ENCODE data around the gene ASB10. TPM values are rescaled to one million over a fixed set of nuclear protein-coding genes. Genes with fewer than 3 reads are reported as not detected.

Gene ASB10
- total RNA-seq, 1 experiment from 2014 or later: not detected

DNA sequence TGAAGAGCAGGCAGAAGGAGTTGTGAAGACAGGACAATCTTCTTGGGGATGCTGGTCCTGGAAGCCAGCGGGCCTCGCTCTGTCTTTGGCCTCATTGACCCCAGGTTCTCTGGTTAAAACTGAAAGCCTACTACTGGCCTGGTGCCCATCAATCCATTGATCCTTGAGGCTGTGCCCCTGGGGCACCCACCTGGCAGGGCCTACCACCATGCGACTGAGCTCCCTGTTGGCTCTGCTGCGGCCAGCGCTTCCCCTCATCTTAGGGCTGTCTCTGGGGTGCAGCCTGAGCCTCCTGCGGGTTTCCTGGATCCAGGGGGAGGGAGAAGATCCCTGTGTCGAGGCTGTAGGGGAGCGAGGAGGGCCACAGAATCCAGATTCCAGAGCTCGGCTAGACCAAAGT, 46.8 kb upstream of the ASB10 start:
- TF ChIP-seq, protein P1, sequence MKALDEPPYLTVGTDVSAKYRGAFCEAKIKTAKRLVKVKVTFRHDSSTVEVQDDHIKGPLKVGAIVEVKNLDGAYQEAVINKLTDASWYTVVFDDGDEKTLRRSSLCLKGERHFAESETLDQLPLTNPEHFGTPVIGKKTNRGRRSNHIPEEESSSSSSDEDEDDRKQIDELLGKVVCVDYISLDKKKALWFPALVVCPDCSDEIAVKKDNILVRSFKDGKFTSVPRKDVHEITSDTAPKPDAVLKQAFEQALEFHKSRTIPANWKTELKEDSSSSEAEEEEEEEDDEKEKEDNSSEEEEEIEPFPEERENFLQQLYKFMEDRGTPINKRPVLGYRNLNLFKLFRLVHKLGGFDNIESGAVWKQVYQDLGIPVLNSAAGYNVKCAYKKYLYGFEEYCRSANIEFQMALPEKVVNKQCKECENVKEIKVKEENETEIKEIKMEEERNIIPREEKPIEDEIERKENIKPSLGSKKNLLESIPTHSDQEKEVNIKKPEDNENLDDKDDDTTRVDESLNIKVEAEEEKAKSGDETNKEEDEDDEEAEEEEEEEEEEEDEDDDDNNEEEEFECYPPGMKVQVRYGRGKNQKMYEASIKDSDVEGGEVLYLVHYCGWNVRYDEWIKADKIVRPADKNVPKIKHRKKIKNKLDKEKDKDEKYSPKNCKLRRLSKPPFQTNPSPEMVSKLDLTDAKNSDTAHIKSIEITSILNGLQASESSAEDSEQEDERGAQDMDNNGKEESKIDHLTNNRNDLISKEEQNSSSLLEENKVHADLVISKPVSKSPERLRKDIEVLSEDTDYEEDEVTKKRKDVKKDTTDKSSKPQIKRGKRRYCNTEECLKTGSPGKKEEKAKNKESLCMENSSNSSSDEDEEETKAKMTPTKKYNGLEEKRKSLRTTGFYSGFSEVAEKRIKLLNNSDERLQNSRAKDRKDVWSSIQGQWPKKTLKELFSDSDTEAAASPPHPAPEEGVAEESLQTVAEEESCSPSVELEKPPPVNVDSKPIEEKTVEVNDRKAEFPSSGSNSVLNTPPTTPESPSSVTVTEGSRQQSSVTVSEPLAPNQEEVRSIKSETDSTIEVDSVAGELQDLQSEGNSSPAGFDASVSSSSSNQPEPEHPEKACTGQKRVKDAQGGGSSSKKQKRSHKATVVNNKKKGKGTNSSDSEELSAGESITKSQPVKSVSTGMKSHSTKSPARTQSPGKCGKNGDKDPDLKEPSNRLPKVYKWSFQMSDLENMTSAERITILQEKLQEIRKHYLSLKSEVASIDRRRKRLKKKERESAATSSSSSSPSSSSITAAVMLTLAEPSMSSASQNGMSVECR (CRISPR knock-in tag; IDR thresholded peaks at IDR 0.05; ENCODE audit: borderline replicate concordance): no peak
- TF ChIP-seq TEAD4 (CRISPR knock-in tag; IDR thresholded peaks at IDR 0.05): no peak
- TF ChIP-seq ESRRA (CRISPR knock-in tag; IDR thresholded peaks at IDR 0.05; ENCODE audit: borderline replicate concordance): no peak
- TF ChIP-seq, protein P2, sequence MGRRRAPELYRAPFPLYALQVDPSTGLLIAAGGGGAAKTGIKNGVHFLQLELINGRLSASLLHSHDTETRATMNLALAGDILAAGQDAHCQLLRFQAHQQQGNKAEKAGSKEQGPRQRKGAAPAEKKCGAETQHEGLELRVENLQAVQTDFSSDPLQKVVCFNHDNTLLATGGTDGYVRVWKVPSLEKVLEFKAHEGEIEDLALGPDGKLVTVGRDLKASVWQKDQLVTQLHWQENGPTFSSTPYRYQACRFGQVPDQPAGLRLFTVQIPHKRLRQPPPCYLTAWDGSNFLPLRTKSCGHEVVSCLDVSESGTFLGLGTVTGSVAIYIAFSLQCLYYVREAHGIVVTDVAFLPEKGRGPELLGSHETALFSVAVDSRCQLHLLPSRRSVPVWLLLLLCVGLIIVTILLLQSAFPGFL (CRISPR knock-in tag; IDR thresholded peaks at IDR 0.05; ENCODE audit: borderline replicate concordance): no peak
- TF ChIP-seq ZNF232 (CRISPR knock-in tag; IDR thresholded peaks at IDR 0.05): no peak
- TF ChIP-seq NFE2L1 (CRISPR knock-in tag; IDR thresholded peaks at IDR 0.05): no peak
- TF ChIP-seq, protein P3, sequence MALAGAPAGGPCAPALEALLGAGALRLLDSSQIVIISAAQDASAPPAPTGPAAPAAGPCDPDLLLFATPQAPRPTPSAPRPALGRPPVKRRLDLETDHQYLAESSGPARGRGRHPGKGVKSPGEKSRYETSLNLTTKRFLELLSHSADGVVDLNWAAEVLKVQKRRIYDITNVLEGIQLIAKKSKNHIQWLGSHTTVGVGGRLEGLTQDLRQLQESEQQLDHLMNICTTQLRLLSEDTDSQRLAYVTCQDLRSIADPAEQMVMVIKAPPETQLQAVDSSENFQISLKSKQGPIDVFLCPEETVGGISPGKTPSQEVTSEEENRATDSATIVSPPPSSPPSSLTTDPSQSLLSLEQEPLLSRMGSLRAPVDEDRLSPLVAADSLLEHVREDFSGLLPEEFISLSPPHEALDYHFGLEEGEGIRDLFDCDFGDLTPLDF (CRISPR knock-in tag; IDR thresholded peaks at IDR 0.05): no peak
- TF ChIP-seq, protein P4, sequence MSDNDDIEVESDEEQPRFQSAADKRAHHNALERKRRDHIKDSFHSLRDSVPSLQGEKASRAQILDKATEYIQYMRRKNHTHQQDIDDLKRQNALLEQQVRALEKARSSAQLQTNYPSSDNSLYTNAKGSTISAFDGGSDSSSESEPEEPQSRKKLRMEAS (CRISPR knock-in tag; IDR thresholded peaks at IDR 0.05): no peak
- TF ChIP-seq, protein P5, sequence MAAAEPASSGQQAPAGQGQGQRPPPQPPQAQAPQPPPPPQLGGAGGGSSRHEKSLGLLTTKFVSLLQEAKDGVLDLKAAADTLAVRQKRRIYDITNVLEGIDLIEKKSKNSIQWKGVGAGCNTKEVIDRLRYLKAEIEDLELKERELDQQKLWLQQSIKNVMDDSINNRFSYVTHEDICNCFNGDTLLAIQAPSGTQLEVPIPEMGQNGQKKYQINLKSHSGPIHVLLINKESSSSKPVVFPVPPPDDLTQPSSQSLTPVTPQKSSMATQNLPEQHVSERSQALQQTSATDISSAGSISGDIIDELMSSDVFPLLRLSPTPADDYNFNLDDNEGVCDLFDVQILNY (CRISPR knock-in tag; IDR thresholded peaks at IDR 0.05): no peak
- TF ChIP-seq, protein P6, sequence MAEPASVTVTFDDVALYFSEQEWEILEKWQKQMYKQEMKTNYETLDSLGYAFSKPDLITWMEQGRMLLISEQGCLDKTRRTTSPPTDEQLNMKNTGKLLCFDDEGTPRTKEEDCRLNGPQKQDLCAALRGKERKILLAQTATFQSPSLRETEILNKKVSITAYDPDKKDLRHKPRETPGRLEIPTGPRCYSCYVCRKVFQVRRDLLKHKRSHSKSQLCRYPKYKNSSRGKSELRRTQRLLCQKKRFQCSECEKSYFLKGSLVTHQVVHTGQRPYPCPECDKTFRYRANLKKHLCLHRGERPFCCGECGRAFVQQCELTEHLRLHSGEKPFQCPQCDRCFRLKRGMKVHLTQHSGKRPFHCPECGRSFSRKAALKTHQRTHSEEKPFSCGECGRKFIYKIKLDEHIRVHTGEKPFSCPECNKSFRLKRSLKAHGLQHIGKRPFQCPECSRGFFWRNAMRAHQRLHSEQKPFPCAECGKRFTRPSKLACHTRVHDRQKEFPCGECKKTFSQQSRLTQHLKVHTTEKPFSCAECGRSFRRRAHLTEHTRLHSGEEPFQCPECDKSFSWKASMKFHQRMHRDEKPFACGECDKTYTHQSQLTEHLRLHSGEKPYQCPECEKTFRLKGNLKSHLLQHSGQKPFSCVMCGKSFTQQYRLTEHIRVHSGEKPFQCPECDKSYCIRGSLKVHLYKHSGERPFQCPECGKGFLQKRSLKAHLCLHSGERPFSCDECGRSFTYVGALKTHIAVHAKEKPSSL (CRISPR knock-in tag; conservative IDR thresholded peaks at IDR 0.05): no peak
- no peak for TF ChIP-seq GABPB1 (CRISPR knock-in tag; IDR thresholded peaks at IDR 0.05)
- ChIA-PET POLR2A (no interaction called here), CTCF (interaction anchor here (0.5 to 5.8 kb wide), 3 partner anchors 10 to 69 kb away, joined by 3 to 77 read pairs (median 3); no protein-coding TSS in a partner anchor)
- Mint-ChIP-seq H3K9me3 (no peaks in the 10 kb centered on the region), H3K27ac (no peak overlapping the region), H3K4me1 (peaks cover 15% of the 10 kb centered on the region), H3K36me3 (peaks cover 6% of the 10 kb centered on the region; the same call in 1 of the 2 replicates), H3K4me3 (peak overlapping the region; percentile 99), H3K27me3 (ENCODE audit: low read depth) (no peaks in the 10 kb centered on the region)
- ATAC-seq (no peak), DNase-seq (ENCODE audit: low spot score) (no peak)

DNA sequence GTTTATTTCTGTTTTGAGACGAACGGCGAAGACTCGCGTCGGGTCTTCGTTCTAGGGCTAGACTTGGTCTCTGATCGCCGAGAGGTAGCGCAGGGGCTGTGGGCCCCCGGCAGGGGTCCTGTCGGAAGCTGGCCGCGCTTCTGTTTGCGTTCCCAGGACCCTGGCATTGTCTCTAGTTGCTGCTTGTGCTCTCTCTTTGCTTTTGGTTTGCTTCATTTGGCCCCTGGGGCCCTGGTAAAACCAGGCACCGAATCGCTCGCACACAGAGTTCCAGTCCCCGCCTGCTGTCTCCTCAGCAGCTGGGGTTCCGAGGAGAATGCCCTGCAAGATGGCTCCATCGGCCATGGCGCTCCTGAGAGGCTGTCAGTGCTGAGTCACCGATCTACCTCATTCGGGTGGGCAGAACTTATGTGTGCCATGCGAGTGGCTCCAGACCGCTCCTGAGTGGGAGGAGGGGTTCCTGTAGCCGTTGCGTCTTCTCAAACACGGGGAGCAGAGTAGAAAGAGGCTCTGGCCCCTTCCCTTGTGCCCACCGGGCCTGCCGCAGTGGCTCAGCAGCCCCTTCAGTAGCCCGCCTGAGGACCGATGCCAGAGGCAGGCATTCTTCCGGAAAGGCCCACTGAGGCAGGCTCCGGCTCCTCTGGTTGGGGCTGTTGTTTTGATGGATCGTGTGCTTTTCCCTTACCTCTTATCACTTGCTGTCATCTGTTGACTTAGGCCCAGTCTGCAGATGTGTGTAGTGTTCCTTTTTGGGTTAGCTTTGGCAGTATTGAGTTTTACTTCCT, 46.1 kb upstream of the ASB10 start:
- Mint-ChIP-seq H3K27ac (peak overlapping the region; percentile 90), H3K9me3 (no peaks in the 10 kb centered on the region), H3K4me1 (peaks cover 21% of the 10 kb centered on the region), H3K4me3 (peak overlapping the region; percentile 99), H3K27me3 (ENCODE audit: low read depth) (no peaks in the 10 kb centered on the region), H3K36me3 (peaks cover 6% of the 10 kb centered on the region; the same call in 1 of the 2 replicates)
- no peak for DNase-seq (ENCODE audit: low spot score)
- ChIA-PET POLR2A (interaction anchor here (0.7 to 1.0 kb wide), 2 partner anchors 11 to 18 kb away, joined by 3 read pairs; no protein-coding TSS in a partner anchor), CTCF (interaction anchor here (0.5 to 5.8 kb wide), 4 partner anchors 11 to 109 kb away, joined by 3 to 77 read pairs (median 3); no protein-coding TSS in a partner anchor)
- peak; percentile 16 for ATAC-seq
- no peak for TF ChIP-seq ZNF219 (CRISPR knock-in tag; IDR thresholded peaks at IDR 0.05; ENCODE audit: borderline replicate concordance)
- TF ChIP-seq ZBTB21 (CRISPR knock-in tag; IDR thresholded peaks at IDR 0.05; ENCODE audit: borderline replicate concordance): no peak
- TF ChIP-seq, protein P7, sequence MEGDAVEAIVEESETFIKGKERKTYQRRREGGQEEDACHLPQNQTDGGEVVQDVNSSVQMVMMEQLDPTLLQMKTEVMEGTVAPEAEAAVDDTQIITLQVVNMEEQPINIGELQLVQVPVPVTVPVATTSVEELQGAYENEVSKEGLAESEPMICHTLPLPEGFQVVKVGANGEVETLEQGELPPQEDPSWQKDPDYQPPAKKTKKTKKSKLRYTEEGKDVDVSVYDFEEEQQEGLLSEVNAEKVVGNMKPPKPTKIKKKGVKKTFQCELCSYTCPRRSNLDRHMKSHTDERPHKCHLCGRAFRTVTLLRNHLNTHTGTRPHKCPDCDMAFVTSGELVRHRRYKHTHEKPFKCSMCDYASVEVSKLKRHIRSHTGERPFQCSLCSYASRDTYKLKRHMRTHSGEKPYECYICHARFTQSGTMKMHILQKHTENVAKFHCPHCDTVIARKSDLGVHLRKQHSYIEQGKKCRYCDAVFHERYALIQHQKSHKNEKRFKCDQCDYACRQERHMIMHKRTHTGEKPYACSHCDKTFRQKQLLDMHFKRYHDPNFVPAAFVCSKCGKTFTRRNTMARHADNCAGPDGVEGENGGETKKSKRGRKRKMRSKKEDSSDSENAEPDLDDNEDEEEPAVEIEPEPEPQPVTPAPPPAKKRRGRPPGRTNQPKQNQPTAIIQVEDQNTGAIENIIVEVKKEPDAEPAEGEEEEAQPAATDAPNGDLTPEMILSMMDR (IDR thresholded peaks at IDR 0.05): no peak
- no peak for TF ChIP-seq SOX15 (CRISPR knock-in tag; IDR thresholded peaks at IDR 0.05)
- no peak for TF ChIP-seq GABPB1 (CRISPR knock-in tag; IDR thresholded peaks at IDR 0.05)
- TF ChIP-seq, protein P8, sequence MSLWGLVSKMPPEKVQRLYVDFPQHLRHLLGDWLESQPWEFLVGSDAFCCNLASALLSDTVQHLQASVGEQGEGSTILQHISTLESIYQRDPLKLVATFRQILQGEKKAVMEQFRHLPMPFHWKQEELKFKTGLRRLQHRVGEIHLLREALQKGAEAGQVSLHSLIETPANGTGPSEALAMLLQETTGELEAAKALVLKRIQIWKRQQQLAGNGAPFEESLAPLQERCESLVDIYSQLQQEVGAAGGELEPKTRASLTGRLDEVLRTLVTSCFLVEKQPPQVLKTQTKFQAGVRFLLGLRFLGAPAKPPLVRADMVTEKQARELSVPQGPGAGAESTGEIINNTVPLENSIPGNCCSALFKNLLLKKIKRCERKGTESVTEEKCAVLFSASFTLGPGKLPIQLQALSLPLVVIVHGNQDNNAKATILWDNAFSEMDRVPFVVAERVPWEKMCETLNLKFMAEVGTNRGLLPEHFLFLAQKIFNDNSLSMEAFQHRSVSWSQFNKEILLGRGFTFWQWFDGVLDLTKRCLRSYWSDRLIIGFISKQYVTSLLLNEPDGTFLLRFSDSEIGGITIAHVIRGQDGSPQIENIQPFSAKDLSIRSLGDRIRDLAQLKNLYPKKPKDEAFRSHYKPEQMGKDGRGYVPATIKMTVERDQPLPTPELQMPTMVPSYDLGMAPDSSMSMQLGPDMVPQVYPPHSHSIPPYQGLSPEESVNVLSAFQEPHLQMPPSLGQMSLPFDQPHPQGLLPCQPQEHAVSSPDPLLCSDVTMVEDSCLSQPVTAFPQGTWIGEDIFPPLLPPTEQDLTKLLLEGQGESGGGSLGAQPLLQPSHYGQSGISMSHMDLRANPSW (CRISPR knock-in tag; conservative IDR thresholded peaks at IDR 0.05; ENCODE audit: low read depth): no peak
- TF ChIP-seq TCF7 (CRISPR knock-in tag; IDR thresholded peaks at IDR 0.05; ENCODE audit: low read depth): no peak
- no peak for TF ChIP-seq GTF2I (CRISPR knock-in tag; conservative IDR thresholded peaks at IDR 0.05)
